HG02885 (cell line): ENCODE measurements around the gene ADISSP.

Source experiments
- ATAC-seq: cut with Tn5 transposase; IDR thresholded peaks from one replicate; pipeline ENCODE4 v1.9.1; 2021; ENCODE audit warnings: mild to moderate bottlenecking; ENCODE audit not compliant: unreplicated experiment, poor library complexity

The ADISSP gene

GRCh38 chr20:3757268-3757667 is 10.3 kb downstream of the ADISSP start:
- ATAC-seq: no peak

GRCh38 chr20:3755814-3756480 is 11.6 kb downstream of the ADISSP start:
- no peak for ATAC-seq

- ATAC-seq: no peak
Measured at GRCh38 chr20:3755269-3755668, 12.3 kb downstream of the ADISSP start.

- ATAC-seq: no peak
Measured at GRCh38 chr20:3754276-3754630, 13.3 kb downstream of the ADISSP start.

GRCh38 chr20:3753501-3754275 is 13.9 kb downstream of the ADISSP start:
- ATAC-seq: no peak

- no peak for ATAC-seq
Measured at GRCh38 chr20:3753098-3753497, 14.5 kb downstream of the ADISSP start.

- ATAC-seq: no peak
Measured at GRCh38 chr20:3752386-3752759, 15.2 kb downstream of the ADISSP start.

GRCh38 chr20:3751675-3752385 is 15.7 kb downstream of the ADISSP start:
- no peak for ATAC-seq

- no peak for ATAC-seq
Measured at GRCh38 chr20:3751305-3751674, 16.3 kb downstream of the ADISSP start.

GRCh38 chr20:3749689-3750531 is 17.6 kb downstream of the ADISSP start:
- no peak for ATAC-seq

- no peak for ATAC-seq
Measured at GRCh38 chr20:3749087-3749688, 18.4 kb downstream of the ADISSP start.

GRCh38 chr20:3748073-3748472 is 19.5 kb downstream of the ADISSP start:
- no peak for ATAC-seq

GRCh38 chr20:3747471-3747870 is 20.1 kb downstream of the ADISSP start:
- no peak for ATAC-seq

GRCh38 chr20:3745686-3746173 is 21.8 kb downstream of the ADISSP start:
- no peak for ATAC-seq

GRCh38 chr20:3744806-3745685 is 22.5 kb downstream of the ADISSP start:
- ATAC-seq: no peak

GRCh38 chr20:3744037-3744436 is 23.5 kb downstream of the ADISSP start:
- no peak for ATAC-seq

GRCh38 chr20:3743251-3743650 is 24.3 kb downstream of the ADISSP start:
- no peak for ATAC-seq

- ATAC-seq: no peak
Measured at GRCh38 chr20:3741836-3742458, 25.6 kb downstream of the ADISSP start.
